Measurements from ENCODE around the gene CMTM7.

GRCh38 chr3:32483772-32484171 lies 92.1 kb downstream of the CMTM7 start:
- TF ChIP-seq POLR2A (IDR thresholded peaks at IDR 0.05), result no peak
- no peak for TF ChIP-seq CTCF (IDR thresholded peaks at IDR 0.05)
